Heart right ventricle (tissue), 16 donors: ENCODE data around the gene CPNE7. TPM values are rescaled to one million over a fixed set of nuclear protein-coding genes. Genes with fewer than 3 reads are reported as not detected.

Experiments used
- ATAC-seq, 8 donors: fragments of 200-7000 bp; cut with Tn5 transposase; one replicate each; pipeline ENCODE4 v1.9.1; 2020; ENCODE audit warnings: mild to moderate bottlenecking in 8 of 8, moderate library complexity in 8 of 8, moderate number of reproducible peaks in 1 of 8
- DNase-seq, 2 donors: peaks; one replicate each; pipeline ENCODE4 v3.0.0-alpha.2; 2020
- H3K27ac ChIP-seq, 10 donors: fragments of 200-600 bp; sonication (generic) in 2 of 10; one replicate each; pipeline versions ENCODE4 v1.5.0 to v1.8.0; 2020 to 2022; ENCODE audit warnings: mild to moderate bottlenecking in 3 of 10
- H3K27me3 ChIP-seq, 7 donors: fragments of 200-600 bp; one replicate each; pipeline ENCODE4 v1.8.0; 2021 to 2022; ENCODE audit warnings: mild to moderate bottlenecking in 2 of 7
- H3K36me3 ChIP-seq, 9 donors: fragments of 200-600 bp; sonication (generic) in 1 of 9; one replicate each; pipeline versions ENCODE4 v1.5.0 to v1.8.0; 2020 to 2022; ENCODE audit warnings: mild to moderate bottlenecking in 2 of 9
- H3K4me1 ChIP-seq, 9 donors: fragments of 200-600 bp; sonication (generic) in 1 of 9; one replicate each; pipeline versions ENCODE4 v1.5.0 to v1.8.0; 2020 to 2022; ENCODE audit warnings: mild to moderate bottlenecking in 4 of 9
- H3K4me3 ChIP-seq, 10 donors: fragments of 200-600 bp; sonication (generic) in 2 of 10; one replicate each; pipeline versions ENCODE4 v1.5.0 to v1.8.0; 2020 to 2022; ENCODE audit warnings: mild to moderate bottlenecking in 7 of 10, moderate library complexity in 2 of 10
- H3K9me3 ChIP-seq, 11 donors: fragments of 200-600 bp in 10 of 11; sonication (generic) in 2 of 11; one replicate each; pipeline versions ENCODE4 v1.5.0 to v1.8.0; 2013 to 2022; ENCODE audit warnings: mild to moderate bottlenecking in 2 of 11, control low read depth in 1 of 11, moderate library complexity in 1 of 11
- WGBS, 2 donors: extraction: QIAGEN DNeasy Blood & Tissue Kit; methylation state at CpG; one replicate each; pipeline ENCODE4 v1.1.7; 2013; ENCODE audit warnings: inconsistent platforms in 1 of 2; 5-methylcytosine and 5-hydroxymethylcytosine counted together
- intact Hi-C, 10 donors: fragments of 100-400 bp; cut with DNase I; formaldehyde crosslinking; loops; one replicate each; pipeline versions ENCODE4 v1.11.1 to v1.14.2; 2022
- polyA plus RNA-seq, 2 donors: library from polyadenylated mRNA; stranded (reverse); fragments of 200-250 nt; gene quantifications; one replicate each; pipeline ENCODE4 v1.2.3, GENCODE V29; 2013
- total RNA-seq, 10 donors: library from RNA; stranded (reverse); fragmentation: NEBNext Ultra II Directional in 3 of 10; extraction: Animal tissue kit (Norgen Biotek cat#: 25700) in 3 of 10; gene quantifications; one replicate each; pipeline versions ENCODE4 v1.2.1 to v1.2.4, GENCODE V29; 2021 to 2023
- TF ChIP-seq, protein P1 (sequence below), 9 donors: fragments of 200-600 bp; sonication (generic) in 2 of 9; IDR thresholded peaks; one replicate each; pipeline versions ENCODE4 v1.5.0 to v1.8.0; 2021 to 2022; ENCODE audit warnings: antibody characterized with exemption in 9 of 9, mild to moderate bottlenecking in 5 of 9, moderate library complexity in 1 of 9
- donor health status: Arrhythmogenic right ventricular cardiomyopathy.
- donor health status: ischemic (EF 13 %, LVEDD 7.1; RV severe dilation, severe dysfunction).
- donor health status: healthy with polysubstance abuse.
- donor health status: DM: no; HTN: yes; CAD: no.
- donor health status: DM: no; HTN: no; CAD: no.
- donor health status: ischemic (EF 25% LVEDD 6.9; RV normal size, moderate dysfunction).
- donor health status: ischemic (EF 25% LVEDD 5.7; RV mildly dilated, moderate dysfunction).
- donor health status: healthy.
- donor health status: DM: yes; HTN: yes; CAD: no.
- donor health status: Ischemic cardiomyopathy.
- donor health status: ischemic (EF 35%, LVEDD 5.7; RV mildly dilated, moderate dysfunction).
- donor health status: nonischemic (EF 11% LVEDD 7.7; RV severe dilation, severe dysfunction).
- donor health status: DM: yes; HTN: yes; CAD: no.
- donor health status: PGD.
- donor health status: ischemic (EF 29% LVEDD 5.4; RV normal size, mild dysfunction).
- donor health status: nonischemic (EF 23%, LVEDD 6.1; RV moderate dilation, normal function).

The CPNE7 gene
- total and polyA plus RNA-seq, 12 donors, result 0.16 to 0.33 TPM; not detected in 10

DNA sequence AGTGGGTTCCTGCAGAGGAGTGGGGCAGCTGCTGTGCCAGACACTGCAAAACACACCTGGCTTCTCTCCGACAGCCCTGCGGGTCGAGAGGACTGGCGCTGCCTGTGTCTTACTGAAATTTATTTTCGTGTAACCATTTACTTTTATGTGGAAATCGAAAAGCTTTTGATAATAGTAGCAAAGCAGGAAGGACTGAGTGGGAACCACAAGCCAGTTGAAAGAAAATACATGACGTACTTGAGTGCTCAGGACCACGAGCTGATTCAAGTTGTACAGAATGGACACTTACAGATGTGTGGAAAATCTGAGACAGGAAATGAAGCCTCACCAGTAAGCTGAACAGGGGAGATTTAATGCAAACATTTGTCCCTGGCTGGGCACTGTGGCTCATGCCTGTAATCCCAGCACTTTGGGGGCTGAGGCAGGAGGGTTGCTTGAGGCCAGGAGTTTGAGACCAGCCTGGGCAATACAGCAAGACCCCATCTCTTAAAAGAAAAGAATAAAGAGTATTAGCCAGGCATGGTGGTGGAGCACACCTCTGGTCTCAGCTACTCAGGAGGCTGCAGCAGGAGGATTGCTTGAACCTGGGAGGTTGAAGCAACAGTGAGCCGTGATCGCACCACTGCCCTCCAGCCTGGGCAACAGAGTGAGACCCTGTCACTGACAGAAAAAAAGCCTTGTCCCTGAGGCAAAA lies 26.4 kb upstream of the CPNE7 start:
- TF ChIP-seq, protein P1, sequence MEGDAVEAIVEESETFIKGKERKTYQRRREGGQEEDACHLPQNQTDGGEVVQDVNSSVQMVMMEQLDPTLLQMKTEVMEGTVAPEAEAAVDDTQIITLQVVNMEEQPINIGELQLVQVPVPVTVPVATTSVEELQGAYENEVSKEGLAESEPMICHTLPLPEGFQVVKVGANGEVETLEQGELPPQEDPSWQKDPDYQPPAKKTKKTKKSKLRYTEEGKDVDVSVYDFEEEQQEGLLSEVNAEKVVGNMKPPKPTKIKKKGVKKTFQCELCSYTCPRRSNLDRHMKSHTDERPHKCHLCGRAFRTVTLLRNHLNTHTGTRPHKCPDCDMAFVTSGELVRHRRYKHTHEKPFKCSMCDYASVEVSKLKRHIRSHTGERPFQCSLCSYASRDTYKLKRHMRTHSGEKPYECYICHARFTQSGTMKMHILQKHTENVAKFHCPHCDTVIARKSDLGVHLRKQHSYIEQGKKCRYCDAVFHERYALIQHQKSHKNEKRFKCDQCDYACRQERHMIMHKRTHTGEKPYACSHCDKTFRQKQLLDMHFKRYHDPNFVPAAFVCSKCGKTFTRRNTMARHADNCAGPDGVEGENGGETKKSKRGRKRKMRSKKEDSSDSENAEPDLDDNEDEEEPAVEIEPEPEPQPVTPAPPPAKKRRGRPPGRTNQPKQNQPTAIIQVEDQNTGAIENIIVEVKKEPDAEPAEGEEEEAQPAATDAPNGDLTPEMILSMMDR (IDR thresholded peaks at IDR 0.05), result no peak
- DNase-seq, result no peak
- Histone ChIP-seq H3K4me3 (no peak overlapping the region), H3K36me3 (peaks cover 0 to 100% (median 57%) of the 10 kb centered on the region in 9 donors), H3K27ac (no peak overlapping the region), H3K9me3 (no peaks in the 10 kb centered on the region), H3K4me1 (no peaks in the 10 kb centered on the region), H3K27me3 (no peaks in the 10 kb centered on the region)
- intact Hi-C loops, result no loop called here
- WGBS, 2 donors, result 92 to 93% methylated on average over 10 of the region's 10 CpGs
- no peak for ATAC-seq

DNA sequence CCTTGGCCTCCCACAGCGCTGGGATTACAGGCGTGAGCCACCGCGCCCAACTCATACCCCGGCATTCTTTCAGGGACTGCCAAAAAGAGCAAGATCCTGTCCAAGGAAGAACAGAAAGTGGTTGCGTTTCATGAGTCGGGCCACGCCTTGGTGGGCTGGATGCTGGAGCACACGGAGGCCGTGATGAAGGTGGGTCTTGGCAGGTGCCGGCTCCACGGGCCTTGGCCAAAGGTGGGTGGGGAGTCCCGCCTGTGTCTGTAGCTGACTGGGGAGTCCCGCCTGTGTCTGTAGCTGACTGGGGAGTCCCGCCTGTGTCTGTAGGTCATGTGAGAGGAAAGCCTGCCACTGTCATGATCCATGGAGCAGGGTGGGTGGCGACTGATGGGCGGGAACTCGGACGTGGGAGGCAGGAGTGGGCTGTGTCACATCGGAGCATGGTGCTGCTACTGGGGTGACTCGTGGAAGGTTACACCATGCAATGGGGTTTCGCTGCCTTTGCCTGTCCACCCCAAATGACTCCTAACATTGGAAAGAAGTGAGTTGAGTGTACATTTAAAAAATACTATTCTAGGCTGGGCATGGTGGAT lies 25.0 kb upstream of the CPNE7 start:
- ATAC-seq (no peak), DNase-seq (no peak)
- no peaks in the 10 kb centered on the region for H3K9me3 ChIP-seq
- H3K27ac ChIP-seq, result no peak overlapping the region
- WGBS, 2 donors, result 93 to 94% methylated on average over 22 of the region's 22 CpGs
- H3K27me3 ChIP-seq, result no peaks in the 10 kb centered on the region
- intact Hi-C loops, result loop anchor here in 2 of 10 donors (10.0 kb wide), 2 partner anchors 216 to 226 kb away; no protein-coding TSS in a partner anchor
- TF ChIP-seq, protein P1 (IDR thresholded peaks at IDR 0.05), result no peak
- no peaks in the 10 kb centered on the region for H3K4me1 ChIP-seq
- no peak overlapping the region for H3K4me3 ChIP-seq
- peaks cover 0 to 100% (median 68%) of the 10 kb centered on the region in 9 donors for H3K36me3 ChIP-seq

DNA sequence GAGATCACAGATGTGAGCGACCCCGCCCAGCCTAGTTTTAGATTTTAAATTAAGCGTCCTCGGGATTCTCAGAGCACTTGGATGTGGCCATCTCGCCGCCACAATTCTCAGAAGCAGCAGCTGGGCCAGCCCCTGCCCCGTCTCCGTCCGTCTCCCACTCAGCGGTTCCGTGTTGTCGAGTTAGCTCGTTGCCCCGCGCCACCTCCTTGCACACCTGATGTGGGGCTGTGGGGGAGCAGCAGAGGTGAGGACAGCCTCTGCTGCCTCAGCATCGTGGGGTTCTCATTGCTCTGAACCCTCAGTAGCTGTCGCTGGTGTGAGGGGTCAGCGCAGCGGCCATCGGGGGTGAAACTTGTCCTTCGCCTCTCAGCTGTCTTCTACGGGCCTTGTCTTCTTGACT lies 23.2 kb upstream of the CPNE7 start:
- Histone ChIP-seq H3K36me3 (peaks cover 0 to 100% (median 74%) of the 10 kb centered on the region in 9 donors), H3K4me3 (no peak overlapping the region), H3K27me3 (no peaks in the 10 kb centered on the region), H3K27ac (no peak overlapping the region), H3K4me1 (peaks cover 0 to 3% (median 1%) of the 10 kb centered on the region in 9 donors), H3K9me3 (no peaks in the 10 kb centered on the region)
- intact Hi-C loops, result loop anchor here in 2 of 10 donors (10.0 kb wide), 2 partner anchors 218 to 228 kb away; no protein-coding TSS in a partner anchor
- TF ChIP-seq, protein P1 (IDR thresholded peaks at IDR 0.05), result no peak
- DNase-seq (no peak), ATAC-seq (no peak)
- 95 to 96% methylated on average over 22 of the region's 22 CpGs for WGBS, 2 donors

DNA sequence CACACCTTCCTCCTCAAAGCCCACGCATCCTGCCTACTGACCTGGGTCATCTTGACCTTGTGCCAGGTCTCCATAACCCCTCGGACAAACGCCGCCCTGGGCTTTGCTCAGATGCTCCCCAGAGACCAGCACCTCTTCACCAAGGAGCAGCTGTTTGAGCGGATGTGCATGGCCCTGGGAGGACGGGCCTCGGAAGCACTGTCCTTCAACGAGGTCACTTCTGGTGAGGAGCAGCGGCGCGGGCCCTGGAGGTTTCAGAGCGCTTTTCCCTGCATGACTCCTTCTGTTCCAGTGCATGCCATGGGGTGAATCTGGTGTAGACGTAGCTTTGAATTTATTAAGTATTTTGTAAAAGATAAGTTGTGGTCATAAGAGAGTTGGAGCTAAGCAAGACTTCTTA lies 22.6 kb upstream of the CPNE7 start:
- Histone ChIP-seq H3K4me1 (peaks cover 0 to 8% (median 6%) of the 10 kb centered on the region in 9 donors), H3K4me3 (no peak overlapping the region), H3K36me3 (peaks cover 0 to 100% (median 70%) of the 10 kb centered on the region in 9 donors), H3K27me3 (no peaks in the 10 kb centered on the region), H3K27ac (no peak overlapping the region), H3K9me3 (no peaks in the 10 kb centered on the region)
- intact Hi-C loops, result loop anchor here in 2 of 10 donors (10.0 kb wide), 2 partner anchors 218 to 228 kb away; no protein-coding TSS in a partner anchor
- ATAC-seq (no peak), DNase-seq (no peak)
- TF ChIP-seq, protein P1 (IDR thresholded peaks at IDR 0.05), result no peak
- 91 to 94% methylated on average over 13 of the region's 13 CpGs for WGBS, 2 donors
